Measurements from ENCODE around the gene MATN4.

DNA sequence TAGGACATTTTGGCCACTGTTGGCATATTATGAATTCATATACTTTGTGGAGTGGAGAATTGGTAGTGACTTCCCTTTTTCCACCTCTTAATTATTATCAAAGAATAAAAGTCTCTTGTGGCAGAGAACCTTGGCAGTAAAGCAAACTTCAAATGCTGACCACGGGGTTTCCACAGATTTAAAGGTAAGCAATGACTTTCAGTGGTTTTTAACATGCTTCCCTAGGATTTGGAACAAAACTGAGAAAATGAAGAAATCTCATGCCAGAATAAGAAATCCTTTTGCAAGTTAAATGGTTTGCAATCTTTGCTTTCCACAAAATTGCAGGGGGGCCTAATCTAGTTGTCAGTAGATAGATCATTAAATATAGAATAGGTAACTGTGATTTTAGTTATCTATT is 42.1 kb upstream of the MATN4 start:
- TF ChIP-seq, protein P1, sequence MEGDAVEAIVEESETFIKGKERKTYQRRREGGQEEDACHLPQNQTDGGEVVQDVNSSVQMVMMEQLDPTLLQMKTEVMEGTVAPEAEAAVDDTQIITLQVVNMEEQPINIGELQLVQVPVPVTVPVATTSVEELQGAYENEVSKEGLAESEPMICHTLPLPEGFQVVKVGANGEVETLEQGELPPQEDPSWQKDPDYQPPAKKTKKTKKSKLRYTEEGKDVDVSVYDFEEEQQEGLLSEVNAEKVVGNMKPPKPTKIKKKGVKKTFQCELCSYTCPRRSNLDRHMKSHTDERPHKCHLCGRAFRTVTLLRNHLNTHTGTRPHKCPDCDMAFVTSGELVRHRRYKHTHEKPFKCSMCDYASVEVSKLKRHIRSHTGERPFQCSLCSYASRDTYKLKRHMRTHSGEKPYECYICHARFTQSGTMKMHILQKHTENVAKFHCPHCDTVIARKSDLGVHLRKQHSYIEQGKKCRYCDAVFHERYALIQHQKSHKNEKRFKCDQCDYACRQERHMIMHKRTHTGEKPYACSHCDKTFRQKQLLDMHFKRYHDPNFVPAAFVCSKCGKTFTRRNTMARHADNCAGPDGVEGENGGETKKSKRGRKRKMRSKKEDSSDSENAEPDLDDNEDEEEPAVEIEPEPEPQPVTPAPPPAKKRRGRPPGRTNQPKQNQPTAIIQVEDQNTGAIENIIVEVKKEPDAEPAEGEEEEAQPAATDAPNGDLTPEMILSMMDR (IDR thresholded peaks at IDR 0.05), result no peak
- no peak for TF ChIP-seq EMX1 (CRISPR knock-in tag; IDR thresholded peaks at IDR 0.05)
- TF ChIP-seq, protein P2, sequence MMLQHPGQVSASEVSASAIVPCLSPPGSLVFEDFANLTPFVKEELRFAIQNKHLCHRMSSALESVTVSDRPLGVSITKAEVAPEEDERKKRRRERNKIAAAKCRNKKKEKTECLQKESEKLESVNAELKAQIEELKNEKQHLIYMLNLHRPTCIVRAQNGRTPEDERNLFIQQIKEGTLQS (CRISPR knock-in tag; conservative IDR thresholded peaks at IDR 0.05), result no peak
- TF ChIP-seq NFYB (CRISPR knock-in tag; conservative IDR thresholded peaks at IDR 0.05; ENCODE audit: low read depth), result no peak
- no peak for TF ChIP-seq FOXK1 (CRISPR knock-in tag; IDR thresholded peaks at IDR 0.05)
- TF ChIP-seq TP53 (CRISPR knock-in tag; IDR thresholded peaks at IDR 0.05), result no peak
- TF ChIP-seq CREM (CRISPR knock-in tag; IDR thresholded peaks at IDR 0.05), result no peak
- TF ChIP-seq, protein P3, sequence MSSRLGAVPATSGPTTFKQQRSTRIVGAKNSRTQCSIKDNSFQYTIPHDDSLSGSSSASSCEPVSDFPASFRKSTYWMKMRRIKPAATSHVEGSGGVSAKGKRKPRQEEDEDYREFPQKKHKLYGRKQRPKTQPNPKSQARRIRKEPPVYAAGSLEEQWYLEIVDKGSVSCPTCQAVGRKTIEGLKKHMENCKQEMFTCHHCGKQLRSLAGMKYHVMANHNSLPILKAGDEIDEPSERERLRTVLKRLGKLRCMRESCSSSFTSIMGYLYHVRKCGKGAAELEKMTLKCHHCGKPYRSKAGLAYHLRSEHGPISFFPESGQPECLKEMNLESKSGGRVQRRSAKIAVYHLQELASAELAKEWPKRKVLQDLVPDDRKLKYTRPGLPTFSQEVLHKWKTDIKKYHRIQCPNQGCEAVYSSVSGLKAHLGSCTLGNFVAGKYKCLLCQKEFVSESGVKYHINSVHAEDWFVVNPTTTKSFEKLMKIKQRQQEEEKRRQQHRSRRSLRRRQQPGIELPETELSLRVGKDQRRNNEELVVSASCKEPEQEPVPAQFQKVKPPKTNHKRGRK (CRISPR knock-in tag; IDR thresholded peaks at IDR 0.05; ENCODE audit: borderline replicate concordance), result no peak
- no peak for TF ChIP-seq ELF4 (CRISPR knock-in tag; IDR thresholded peaks at IDR 0.05; ENCODE audit: low read depth)

Data from WTC11 (cell line).